ENCODE data around the gene CBFA2T2.
A peak's percentile ranks its signal among the peaks of the same experiment; 100 is the strongest.
"Not testable (repeated sequence)": the region's sequence is repeated elsewhere in the genome, so short reads cannot be mapped to it uniquely, and the experiment has no call there.

Gene CBFA2T2

GRCh38 chr20:33630507-33630906 lies 140.6 kb downstream of the CBFA2T2 start:
- DNase-seq: no peak

DNA sequence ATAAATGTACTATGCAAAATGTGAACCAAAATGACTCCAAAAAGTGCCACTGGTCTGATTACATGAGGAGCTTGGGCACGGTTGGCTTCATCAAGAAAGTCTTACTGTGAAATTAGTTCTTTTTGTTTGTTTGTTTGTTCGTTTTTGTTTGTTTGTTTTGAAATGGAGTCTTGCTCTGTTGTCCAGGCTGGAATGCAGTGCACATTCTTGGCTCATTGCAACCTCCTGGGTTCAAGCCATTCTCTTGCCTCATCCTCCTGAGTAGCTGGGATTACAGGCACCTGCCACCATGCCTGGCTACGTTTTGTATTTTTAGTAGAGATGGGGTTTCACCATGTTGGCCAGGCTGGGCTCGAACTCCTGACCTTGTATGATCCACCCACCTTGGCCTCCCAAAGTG lies 142.0 kb downstream of the CBFA2T2 start:
- DNase-seq: not testable (repeated sequence)

GRCh38 chr20:33635341-33635740 lies 145.4 kb downstream of the CBFA2T2 start:
- no peak for DNase-seq

- no peak for DNase-seq
Measured at GRCh38 chr20:33636776-33637175, 146.9 kb downstream of the CBFA2T2 start.

GRCh38 chr20:33640287-33640686 lies 150.4 kb downstream of the CBFA2T2 start:
- no peak for DNase-seq

GRCh38 chr20:33644313-33645071 lies 154.6 kb downstream of the CBFA2T2 start:
- no peak for DNase-seq

DNA sequence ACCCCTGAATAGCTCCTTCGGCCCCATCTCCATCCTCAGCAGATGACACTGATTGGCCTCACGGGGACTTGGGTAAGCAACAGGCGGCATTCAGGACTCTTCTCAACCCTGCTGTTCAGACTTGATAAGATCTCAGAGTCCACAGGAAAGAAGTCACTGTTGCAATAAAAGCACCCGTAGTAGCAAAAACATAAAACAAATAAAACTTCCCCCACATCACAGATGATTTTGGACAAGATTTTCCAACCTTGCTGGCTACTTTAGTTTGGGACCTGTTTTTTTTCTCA lies 155.1 kb downstream of the CBFA2T2 start:
- no peak for DNase-seq

DNA sequence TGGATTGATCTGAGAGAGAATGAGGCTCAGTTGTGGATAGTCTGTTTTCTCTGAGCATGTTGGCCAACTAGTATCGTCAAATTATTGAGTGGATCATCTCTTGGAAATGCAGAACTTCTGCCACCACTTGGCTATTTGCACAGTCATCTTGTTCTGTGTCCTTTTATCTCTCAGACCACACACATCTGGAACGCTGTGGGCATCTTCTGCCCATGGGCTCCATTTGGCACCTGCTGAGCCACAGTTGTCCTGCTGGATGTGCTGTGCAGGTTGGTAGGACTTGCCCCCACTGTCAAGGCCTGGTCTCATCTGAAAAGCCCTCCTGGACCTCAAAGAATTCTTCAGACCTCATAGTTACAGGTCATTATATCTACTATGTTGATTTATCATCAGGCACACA lies 155.5 kb downstream of the CBFA2T2 start:
- no peak for DNase-seq

DNA sequence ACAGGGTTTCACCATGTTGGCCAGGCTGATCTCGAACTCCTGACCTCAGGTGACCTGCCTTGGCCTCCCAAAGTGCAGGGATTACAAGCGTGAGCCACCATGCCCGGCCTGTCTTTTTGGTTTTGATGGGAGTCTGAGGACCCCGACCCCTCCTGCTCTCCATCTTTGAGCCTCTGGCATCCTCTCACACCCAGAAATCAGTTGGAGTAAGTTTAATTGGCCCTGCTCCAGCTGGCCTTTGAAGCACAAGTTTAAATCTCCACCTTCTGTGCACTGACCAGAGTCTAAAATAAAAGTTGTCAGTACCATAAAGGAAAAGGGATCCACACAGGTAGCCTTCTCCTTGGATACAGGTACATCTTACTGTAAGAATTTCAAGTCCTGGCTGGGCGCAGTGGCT lies 156.3 kb downstream of the CBFA2T2 start:
- DNase-seq: no peak

DNA sequence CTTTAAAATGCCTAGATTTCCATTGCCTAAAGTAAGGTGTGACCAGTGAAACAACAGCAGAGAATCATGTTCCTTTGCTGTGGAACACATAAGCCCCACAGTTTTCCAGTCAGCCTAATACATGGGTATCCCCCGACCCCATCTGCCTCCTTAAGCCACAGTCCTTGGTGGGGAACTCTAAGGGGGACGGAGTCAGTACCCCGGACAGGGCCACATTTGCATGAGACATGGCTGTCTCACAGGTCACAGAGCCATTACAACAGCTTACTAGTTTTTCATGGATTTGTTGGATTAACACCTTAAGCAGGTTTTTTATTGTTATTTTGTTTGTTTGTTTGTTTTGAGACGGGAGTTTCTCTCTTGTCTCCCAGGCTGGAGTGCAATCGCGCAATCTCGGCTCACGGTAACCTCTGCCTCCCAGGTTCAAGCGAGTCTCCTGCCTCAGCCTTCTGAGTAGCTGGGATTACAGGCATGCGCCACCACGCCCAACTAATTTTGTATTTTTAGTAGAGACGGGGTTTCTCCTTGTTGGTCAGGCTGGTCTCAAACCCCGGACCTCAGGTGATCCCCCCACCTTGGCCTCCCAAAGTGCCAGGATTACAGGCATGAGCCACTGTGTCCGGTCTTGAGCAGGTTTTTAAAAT lies 157.2 kb downstream of the CBFA2T2 start:
- DNase-seq: not testable (repeated sequence)

DNA sequence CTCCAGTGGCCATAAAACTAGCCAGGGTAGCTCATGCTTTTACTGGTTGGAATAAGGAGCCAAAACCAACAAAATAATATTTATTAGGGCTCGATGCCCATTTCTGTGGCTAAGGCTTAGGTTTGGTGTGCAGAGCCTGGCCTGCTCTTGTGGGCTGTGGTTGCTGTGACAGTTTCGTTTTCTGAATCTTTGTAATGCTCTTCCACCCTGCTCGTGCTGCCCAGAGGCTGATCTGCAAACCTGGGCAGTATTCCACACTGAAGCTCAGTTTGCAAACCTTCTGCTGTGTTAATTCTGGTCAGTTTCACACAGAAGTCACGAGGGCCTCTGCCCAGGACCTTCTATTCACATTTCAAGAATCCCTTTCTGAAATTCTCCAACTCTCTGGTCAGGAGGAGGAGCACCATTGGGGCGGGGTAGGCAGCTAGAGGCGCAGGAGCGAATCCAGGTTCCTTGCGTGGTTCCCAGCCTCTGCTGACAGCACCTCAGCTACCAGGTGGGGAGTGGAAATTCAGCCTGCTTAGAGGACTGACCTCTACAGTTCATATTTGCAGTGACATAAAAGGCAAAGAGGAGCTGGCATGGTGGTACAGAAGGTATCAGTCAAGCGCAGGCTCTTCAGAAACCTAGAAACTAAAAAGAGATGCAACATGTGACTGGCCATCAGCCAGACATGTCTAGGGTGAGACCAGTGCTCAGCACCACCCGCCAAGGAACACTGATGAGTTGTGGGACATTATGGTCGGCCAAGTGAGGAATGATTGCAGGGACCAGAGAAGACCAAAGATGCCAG lies 157.9 kb downstream of the CBFA2T2 start:
- peak; percentile 22 for DNase-seq

- no peak for DNase-seq
Measured at GRCh38 chr20:33648396-33649004, 158.6 kb downstream of the CBFA2T2 start.

DNA sequence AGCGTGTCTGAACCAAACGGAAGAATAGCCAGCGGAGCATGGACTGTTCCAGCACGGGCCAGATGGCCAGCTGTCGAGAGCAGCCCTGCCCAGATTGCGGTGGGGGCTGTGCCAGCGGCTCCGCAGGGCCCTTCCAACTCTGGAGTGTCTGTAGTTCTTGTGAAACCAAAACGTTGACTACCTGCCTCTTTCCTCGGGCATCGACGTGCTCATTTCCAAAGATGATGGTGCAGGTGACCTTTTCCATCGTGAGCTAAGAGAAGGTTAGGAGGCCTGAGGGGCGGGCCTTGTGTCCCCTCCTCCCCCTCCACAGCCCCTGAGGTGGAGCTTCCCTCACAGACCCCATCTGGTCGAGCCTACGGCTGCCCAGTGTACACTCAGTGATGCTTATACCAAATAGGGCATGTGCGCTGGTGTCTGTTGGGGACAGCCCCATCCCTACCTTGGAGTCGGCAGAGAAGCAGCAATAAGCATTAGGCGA lies 159.3 kb downstream of the CBFA2T2 start:
- no peak for DNase-seq

- no peak for DNase-seq
Measured at GRCh38 chr20:33650111-33650752, 160.3 kb downstream of the CBFA2T2 start.

DNA sequence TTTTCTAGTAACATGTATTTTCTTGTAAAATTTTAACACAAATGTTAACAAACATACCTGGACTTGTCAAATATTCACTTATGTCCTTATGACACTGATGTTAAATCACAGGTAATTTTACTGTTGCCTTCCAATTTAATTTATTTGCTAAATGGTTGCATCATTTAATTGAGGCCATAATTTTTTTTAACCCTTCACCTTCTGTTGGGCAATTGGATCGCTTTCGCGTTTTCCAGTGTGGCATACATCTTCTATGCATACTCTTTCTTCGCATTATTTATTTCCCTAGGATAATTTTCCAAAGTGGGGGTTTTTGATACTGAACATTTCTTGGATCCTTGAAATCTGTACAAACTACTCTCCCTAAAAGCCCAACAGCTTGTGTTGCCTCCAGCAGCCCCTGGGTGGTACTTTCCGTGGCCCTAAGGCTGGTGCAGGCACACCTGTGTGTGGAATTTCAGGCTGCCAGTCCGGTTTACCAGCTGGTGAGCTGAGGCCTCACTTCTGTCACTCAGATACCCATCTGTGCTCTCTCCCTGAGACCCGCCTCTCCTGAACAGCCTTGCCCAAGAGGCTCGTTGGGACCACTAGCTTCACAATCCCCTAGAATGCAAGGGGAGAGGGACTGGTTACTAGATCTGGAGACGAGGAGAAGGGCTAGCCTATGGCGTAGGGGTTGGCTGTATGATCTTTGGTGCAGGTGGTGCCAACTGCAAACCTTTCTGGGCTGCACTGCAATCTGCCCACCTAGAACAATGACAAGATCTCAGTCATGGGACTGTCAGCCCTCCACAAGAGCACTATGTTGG lies 161.1 kb downstream of the CBFA2T2 start:
- no peak for DNase-seq

DNA sequence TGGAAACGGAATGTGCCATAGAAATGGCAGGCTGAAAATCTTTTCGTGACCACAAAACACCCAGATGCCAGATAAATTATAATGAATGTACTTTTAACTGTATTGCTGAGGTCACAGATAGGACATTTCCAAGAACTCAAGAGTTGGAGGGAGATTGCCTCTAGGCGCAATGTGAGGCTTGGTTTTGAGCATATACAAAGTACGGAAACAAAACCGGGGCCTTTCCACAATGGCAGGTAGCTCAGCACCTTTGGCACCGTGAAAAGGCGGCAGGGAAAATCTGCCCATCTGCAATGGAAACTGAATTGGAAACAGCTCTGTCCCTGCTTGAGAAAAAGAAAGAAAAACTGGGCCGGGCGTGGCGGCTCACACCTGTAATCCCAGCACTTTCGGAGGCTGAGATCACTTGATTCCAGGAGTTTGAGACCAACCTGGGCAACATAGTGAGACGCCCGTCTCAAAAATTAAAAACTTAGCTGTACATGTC lies 161.7 kb downstream of the CBFA2T2 start:
- DNase-seq: no peak

GRCh38 chr20:33653218-33653899 lies 163.5 kb downstream of the CBFA2T2 start:
- peak; percentile 54 for DNase-seq

DNA sequence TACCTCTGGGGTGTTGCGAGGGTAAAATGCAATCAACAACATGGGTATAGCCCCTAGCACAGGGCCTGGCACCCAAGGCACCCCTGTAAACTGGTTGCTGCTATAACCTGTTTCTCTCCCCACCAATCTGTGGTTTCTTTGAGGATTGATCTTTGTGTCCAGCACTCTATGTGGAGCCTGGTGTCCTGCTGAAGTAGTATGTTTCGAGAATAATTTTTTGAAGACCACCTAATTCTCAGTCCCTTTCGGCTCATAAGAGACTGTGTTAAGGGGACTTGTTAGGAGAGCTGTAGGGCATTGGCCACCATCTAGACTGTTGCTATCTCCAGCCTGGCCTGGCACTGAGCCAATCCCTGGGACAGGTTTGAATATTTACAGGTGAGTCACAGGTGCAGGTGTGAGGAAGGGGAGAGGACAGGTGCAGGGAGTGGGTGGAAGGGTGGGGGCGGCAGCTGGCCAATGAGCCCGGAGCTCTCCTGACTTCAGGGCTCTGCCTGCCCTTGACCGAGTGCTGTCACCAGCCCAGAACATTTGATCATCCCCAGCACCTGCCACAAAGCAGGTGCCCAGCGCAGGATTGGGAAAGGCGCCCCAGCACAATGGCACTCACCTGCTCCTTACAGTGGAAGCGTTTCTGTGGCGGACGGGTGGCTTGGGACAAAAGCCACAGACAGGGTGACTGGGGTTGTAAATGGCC lies 164.2 kb downstream of the CBFA2T2 start:
- no peak for DNase-seq

- DNase-seq: no peak
Measured at GRCh38 chr20:33654680-33655161, 164.8 kb downstream of the CBFA2T2 start.

- DNase-seq: no peak
Measured at GRCh38 chr20:33655164-33655563, 165.3 kb downstream of the CBFA2T2 start.

All from CD4-positive, alpha-beta T cell treated with Interleukin-10 for 1 hour (primary cell).